Measurements from ENCODE around the gene ESRRG. TPM values are rescaled to one million over a fixed set of nuclear protein-coding genes. Genes with fewer than 3 reads are reported as not detected.

The ESRRG gene
- total and polyA plus RNA-seq, 4 donors, result 0.07 to 0.47 (median 0.20) TPM

DNA sequence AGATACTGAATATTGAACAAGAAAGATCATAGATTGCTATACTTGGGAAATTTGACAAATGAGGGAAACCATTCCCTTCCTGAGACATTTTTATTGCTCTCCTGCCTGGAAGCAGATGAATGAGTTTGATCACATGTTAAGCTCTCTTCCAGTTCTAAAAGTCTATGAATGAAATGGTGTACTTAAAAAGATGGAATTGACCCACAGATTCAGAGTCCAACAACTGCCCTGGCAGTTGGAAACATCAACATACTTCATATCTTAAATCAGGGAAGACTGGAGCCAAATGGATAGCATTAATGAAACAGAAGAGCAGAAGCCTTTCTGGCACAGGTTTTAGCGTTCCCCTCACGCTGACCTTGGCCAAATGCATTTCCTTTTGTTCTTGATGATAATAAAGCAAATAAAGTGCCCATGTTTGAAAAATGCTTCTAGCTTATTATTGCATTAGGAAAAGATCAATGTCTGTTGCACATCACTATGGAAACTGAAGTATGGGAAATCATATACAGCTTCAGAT lies 142.6 kb downstream of the ESRRG start:
- Histone ChIP-seq H3K4me3 (ENCODE audit: low read depth in 1 of 3, low read length in 3 of 3) (no peak overlapping the region), H3K4me1 (ENCODE audit: control insufficient read depth in 4 of 4, insufficient read depth in 4 of 4, low read length in 3 of 4) (no peaks in the 10 kb centered on the region), H3K27me3 (ENCODE audit: control insufficient read depth in 4 of 4, insufficient read depth in 4 of 4, low read length in 3 of 4) (no peaks in the 10 kb centered on the region), H3K36me3 (ENCODE audit: control insufficient read depth in 4 of 4, insufficient read depth in 3 of 4, low read depth in 1 of 4, low read length in 3 of 4) (no peaks in the 10 kb centered on the region), H3K9me3 (ENCODE audit: control insufficient read depth in 4 of 4, low read length in 3 of 4) (no peaks in the 10 kb centered on the region), H3K27ac (ENCODE audit: low read depth in 1 of 2, low read length in 2 of 2) (no peak overlapping the region), H3K9ac (ENCODE audit: low read depth in 1 of 2, low read length in 2 of 2) (no peak overlapping the region)
- TF ChIP-seq RXRA (IDR thresholded peaks at IDR 0.05) (no peak), EGR1 (IDR thresholded peaks at IDR 0.05; ENCODE audit: low read depth in 2 of 2) (no peak), REST (IDR thresholded peaks at IDR 0.05) (no peak), ZBTB33 (IDR thresholded peaks at IDR 0.05) (no peak), CTCF (IDR thresholded peaks at IDR 0.05; ENCODE audit: low read depth, low read length, missing input control) (no peak), FOXA1 (IDR thresholded peaks at IDR 0.05) (no peak), TAF1 (conservative IDR thresholded peaks at IDR 0.05) (no peak), HNF4A (conservative IDR thresholded peaks at IDR 0.05) (no peak), YY1 (IDR thresholded peaks at IDR 0.05) (no peak), JUND (IDR thresholded peaks at IDR 0.05) (no peak), GABPA (IDR thresholded peaks at IDR 0.05 in 1 of 2, conservative IDR thresholded peaks at IDR 0.05 in 1 of 2) (no peak), HNF4G (IDR thresholded peaks at IDR 0.05) (no peak), RAD21 (IDR thresholded peaks at IDR 0.05) (no peak), SP1 (IDR thresholded peaks at IDR 0.05) (no peak), FOXA2 (IDR thresholded peaks at IDR 0.05) (no peak), NR2F2 (IDR thresholded peaks at IDR 0.05) (no peak), MAX (IDR thresholded peaks at IDR 0.05) (no peak), ATF3 (IDR thresholded peaks at IDR 0.05) (no peak)
- no peak for DNase-seq (ENCODE audit: low spot score)
- WGBS, result 53% methylated on average over 2 of the region's 2 CpGs
